Right cardiac atrium (tissue), 5 donors: ENCODE measurements around the gene GAB1. TPM values are rescaled to one million over a fixed set of nuclear protein-coding genes. Genes with fewer than 3 reads are reported as not detected.

Experiments
- ATAC-seq, 2 donors: fragments of 200-7000 bp; cut with Tn5 transposase; one replicate each; pipeline versions ENCODE4 v1.8.0 to v1.9.1; 2020; ENCODE audit warnings: moderate library complexity in 2 of 2, mild to moderate bottlenecking in 1 of 2
- DNase-seq, 3 donors: peaks; one replicate each; pipeline ENCODE4 v3.0.0-alpha.2; 2020
- H3K27ac ChIP-seq: one replicate; pipeline ENCODE4 v1.5.1; 2013; ENCODE audit warnings: mild to moderate bottlenecking, low read length, control low read depth, moderate library complexity
- H3K27me3 ChIP-seq: one replicate; pipeline ENCODE4 v1.6.1; 2013; ENCODE audit not compliant: control insufficient read depth, insufficient read depth
- H3K4me1 ChIP-seq: one replicate; pipeline ENCODE4 v1.6.1; 2013; ENCODE audit warnings: low read length; ENCODE audit not compliant: control insufficient read depth, insufficient read depth
- H3K4me3 ChIP-seq: one replicate; pipeline ENCODE4 v1.5.1; 2013; ENCODE audit warnings: low read length, control low read depth
- H3K9me3 ChIP-seq: one replicate; pipeline ENCODE4 v1.6.1; 2013; ENCODE audit warnings: low read length; ENCODE audit not compliant: control insufficient read depth
- WGBS: extraction: QIAGEN DNeasy Blood & Tissue Kit; methylation state at CpG from one replicate; pipeline ENCODE4 v1.1.7; 2013; 5-methylcytosine and 5-hydroxymethylcytosine counted together
- intact Hi-C, 4 donors: fragments of 100-400 bp; cut with DNase I; formaldehyde crosslinking; loops; one replicate each; pipeline versions ENCODE4 v1.11.0 to v1.14.0; 2022 to 2023
- polyA plus RNA-seq: library from polyadenylated mRNA; stranded (reverse); fragments of 200-250 nt; gene quantifications from one replicate; pipeline ENCODE4 v1.2.3, GENCODE V29; 2013
- total RNA-seq, 4 donors: library from RNA; stranded (reverse); fragmentation: NEBNext Ultra II Directional; extraction: Animal tissue kit (Norgen Biotek cat#: 25700); gene quantifications; one replicate each; pipeline ENCODE4 v1.2.1, GENCODE V29; 2021
- donor health status: healthy with polysubstance abuse.
- donor health status: DM: no; HTN: yes; CAD: no.
- donor health status: DM: no; HTN: no; CAD: no.
- donor health status: DM: no; HTN: yes; CAD: no; lungs with severe emphysema.
- donor health status: DM: yes; HTN: yes; CAD: no.

The GAB1 gene
- total and polyA plus RNA-seq, 5 donors, result 11.0 to 73.4 (median 58.3) TPM

GRCh38 chr4:143437937-143438336 lies 101.3 kb downstream of the GAB1 start:
- H3K27me3 ChIP-seq, result no peaks in the 10 kb centered on the region
- 86% methylated on average over 5 of the region's 5 CpGs for WGBS
- no peak overlapping the region for H3K4me3 ChIP-seq
- no peaks in the 10 kb centered on the region for H3K9me3 ChIP-seq
- intact Hi-C loops, result no loop called here
- no peak for DNase-seq
- ATAC-seq, result no peak
- no peak overlapping the region for H3K27ac ChIP-seq
- H3K4me1 ChIP-seq, result peaks cover 3% of the 10 kb centered on the region

- Histone ChIP-seq H3K27me3 (no peaks in the 10 kb centered on the region), H3K9me3 (no peaks in the 10 kb centered on the region), H3K4me1 (peaks cover 3% of the 10 kb centered on the region), H3K27ac (no peak overlapping the region), H3K4me3 (no peak overlapping the region)
- WGBS, result 74% methylated on average over 2 of the region's 2 CpGs
- intact Hi-C loops, result no loop called here
- no peak for ATAC-seq
- DNase-seq, result no peak
These were observed 102.0 kb downstream of the GAB1 start for GRCh38 chr4:143438710-143439109.

GRCh38 chr4:143441109-143441508 lies 104.4 kb downstream of the GAB1 start:
- no peak overlapping the region for H3K4me3 ChIP-seq
- no peaks in the 10 kb centered on the region for H3K9me3 ChIP-seq
- no peak for ATAC-seq
- no peak for DNase-seq
- intact Hi-C loops, result no loop called here
- no peak overlapping the region for H3K27ac ChIP-seq
- H3K4me1 ChIP-seq, result peaks cover 3% of the 10 kb centered on the region
- H3K27me3 ChIP-seq, result no peaks in the 10 kb centered on the region

GRCh38 chr4:143441678-143442077 lies 105.0 kb downstream of the GAB1 start:
- WGBS, result 65% methylated on average over 4 of the region's 4 CpGs
- no peak for DNase-seq
- no peak overlapping the region for H3K27ac ChIP-seq
- ATAC-seq, result no peak
- peaks cover 3% of the 10 kb centered on the region for H3K4me1 ChIP-seq
- no peak overlapping the region for H3K4me3 ChIP-seq
- no peaks in the 10 kb centered on the region for H3K9me3 ChIP-seq
- H3K27me3 ChIP-seq, result no peaks in the 10 kb centered on the region
- intact Hi-C loops, result no loop called here

- Histone ChIP-seq H3K27ac (no peak overlapping the region), H3K4me1 (peaks cover 3% of the 10 kb centered on the region), H3K27me3 (no peaks in the 10 kb centered on the region), H3K4me3 (no peak overlapping the region), H3K9me3 (no peaks in the 10 kb centered on the region)
- intact Hi-C loops, result no loop called here
- WGBS, result 35% methylated on average over 1 of the region's 1 CpG
- DNase-seq (no peak), ATAC-seq (no peak)
These were observed 107.1 kb downstream of the GAB1 start for GRCh38 chr4:143443728-143444127.

- H3K27me3 ChIP-seq, result no peaks in the 10 kb centered on the region
- H3K27ac ChIP-seq, result no peak overlapping the region
- intact Hi-C loops, result loop anchor here in 1 of 4 donors (5.0 kb wide), 1 partner anchor 1119 kb away; no protein-coding TSS in a partner anchor
- no peaks in the 10 kb centered on the region for H3K4me1 ChIP-seq
- DNase-seq, result no peak
- no peaks in the 10 kb centered on the region for H3K9me3 ChIP-seq
- WGBS, result 76% methylated on average over 4 of the region's 4 CpGs
- no peak overlapping the region for H3K4me3 ChIP-seq
- no peak for ATAC-seq
These were observed 114.5 kb downstream of the GAB1 start for GRCh38 chr4:143451186-143451585.

GRCh38 chr4:143455211-143455610 lies 118.5 kb downstream of the GAB1 start:
- WGBS, result 55% methylated on average over 3 of the region's 3 CpGs
- intact Hi-C loops, result no loop called here

GRCh38 chr4:143458966-143459365 lies 122.3 kb downstream of the GAB1 start:
- intact Hi-C loops, result no loop called here
- Histone ChIP-seq H3K4me3 (no peak overlapping the region), H3K9me3 (no peaks in the 10 kb centered on the region), H3K27me3 (no peaks in the 10 kb centered on the region), H3K4me1 (no peaks in the 10 kb centered on the region), H3K27ac (no peak overlapping the region)
- no peak for DNase-seq
- no peak for ATAC-seq

More at GRCh38 chr4:143455211-143455610, 118.5 kb downstream of the GAB1 start:
- Histone ChIP-seq H3K4me3 (no peak overlapping the region), H3K27me3 (no peaks in the 10 kb centered on the region), H3K4me1 (no peaks in the 10 kb centered on the region), H3K27ac (no peak overlapping the region), H3K9me3 (no peaks in the 10 kb centered on the region)
- DNase-seq (no peak), ATAC-seq (no peak)

GRCh38 chr4:143473334-143474126 lies 136.9 kb downstream of the GAB1 start:
- no peaks in the 10 kb centered on the region for H3K27me3 ChIP-seq
- H3K4me3 ChIP-seq, result no peak overlapping the region
- no peaks in the 10 kb centered on the region for H3K4me1 ChIP-seq
- intact Hi-C loops, result no loop called here
- H3K27ac ChIP-seq, result no peak overlapping the region
- no peaks in the 10 kb centered on the region for H3K9me3 ChIP-seq
- DNase-seq (no peak), ATAC-seq (no peak)
- WGBS, result 68% methylated on average over 1 of the region's 1 CpG

GRCh38 chr4:143477487-143477886 lies 140.8 kb downstream of the GAB1 start:
- ATAC-seq (no peak), DNase-seq (no peak)
- H3K27ac ChIP-seq, result no peak overlapping the region
- WGBS, result 82% methylated on average over 2 of the region's 2 CpGs
- no peaks in the 10 kb centered on the region for H3K9me3 ChIP-seq
- H3K4me1 ChIP-seq, result no peaks in the 10 kb centered on the region
- intact Hi-C loops, result no loop called here
- no peaks in the 10 kb centered on the region for H3K27me3 ChIP-seq
- no peak overlapping the region for H3K4me3 ChIP-seq

GRCh38 chr4:143481361-143481760 lies 144.7 kb downstream of the GAB1 start:
- ATAC-seq (no peak), DNase-seq (no peak)
- intact Hi-C loops, result loop anchor here (5.0 to 10.0 kb wide), 3 partner anchors 274 to 279 kb away; no protein-coding TSS in a partner anchor
- Histone ChIP-seq H3K9me3 (no peaks in the 10 kb centered on the region), H3K4me1 (no peaks in the 10 kb centered on the region), H3K27me3 (no peaks in the 10 kb centered on the region), H3K4me3 (no peak overlapping the region), H3K27ac (no peak overlapping the region)
- WGBS, result 59% methylated on average over 3 of the region's 3 CpGs
